Dermis microvascular lymphatic vessel endothelial cell (primary cell): ENCODE data around the gene CNN2. TPM values are rescaled to one million over a fixed set of nuclear protein-coding genes. Genes with fewer than 3 reads are reported as not detected.

Source experiments
- DNase-seq, 2 donors: peaks; one replicate each; pipeline versions ENCODE4 v3.0.0 to v3.0.0-alpha.2; 2010; ENCODE audit warnings: low read depth in 2 of 2
- total RNA-seq: library from RNA; depleted of rRNA; stranded (reverse); fragments of >200 nt; gene quantifications from 2 replicates; pipeline ENCODE4 v1.2.1, GENCODE V29; 2014

CNN2 gene
- total RNA-seq, 1 donor from 2014 or later: 92.6 TPM

- DNase-seq: no peak
These were observed 608 bp downstream of the CNN2 start for GRCh38 chr19:1026783-1027649.

- DNase-seq: no peak
These were observed 1.2 kb downstream of the CNN2 start for GRCh38 chr19:1027650-1028061.

GRCh38 chr19:1028062-1028926 is 1.9 kb downstream of the CNN2 start:
- DNase-seq: peak in 1 of 2 donors; percentile 59

- DNase-seq: no peak
These were observed 6.0 kb downstream of the CNN2 start for GRCh38 chr19:1032264-1032867.

GRCh38 chr19:1035998-1036621 is 9.7 kb downstream of the CNN2 start:
- DNase-seq: no peak

- DNase-seq: no peak
These were observed 11.2 kb downstream of the CNN2 start for GRCh38 chr19:1037621-1038064.

- DNase-seq: no peak
These were observed 12.7 kb downstream of the CNN2 start for GRCh38 chr19:1038978-1039645.

GRCh38 chr19:1039646-1040475 is 13.5 kb downstream of the CNN2 start, which contains the start of gene ABCA7:
ABCA7 (plus strand) TSS chr19:1040107; CDS start chr19:1041362, 1,255 bp downstream.
- DNase-seq: peak; percentile 93 to 97

- DNase-seq: peak; percentile 81 to 91
These were observed 14.3 kb downstream of the CNN2 start for GRCh38 chr19:1040476-1041271.

GRCh38 chr19:1041272-1041834 is 14.9 kb downstream of the CNN2 start:
- no peak for DNase-seq

- DNase-seq: no peak
These were observed 15.7 kb downstream of the CNN2 start for GRCh38 chr19:1041835-1042685.

GRCh38 chr19:1042689-1043511 is 16.5 kb downstream of the CNN2 start:
- DNase-seq: no peak

- peak in 1 of 2 donors; percentile 56 for DNase-seq
These were observed 18.8 kb downstream of the CNN2 start for GRCh38 chr19:1045247-1045603.

- DNase-seq: no peak
These were observed 19.8 kb downstream of the CNN2 start for GRCh38 chr19:1046117-1046626.

GRCh38 chr19:1046836-1047695 is 20.7 kb downstream of the CNN2 start:
- DNase-seq: no peak

- no peak for DNase-seq
These were observed 21.3 kb downstream of the CNN2 start for GRCh38 chr19:1047696-1048147.
